GM06990 (cell line): ENCODE data around the gene HOXC9.

Experiments
- DNase-seq: peaks from one replicate; pipeline ENCODE4 v3.0.0-alpha.2; 2011; ENCODE audit not compliant: insufficient read length; ENCODE audit errors: extremely low read depth
- H3K27me3 ChIP-seq: replicated peaks from 2 replicates; pipeline ENCODE4 v1.6.0; 2011; ENCODE audit warnings: low read length; ENCODE audit not compliant: control insufficient read depth, insufficient read depth
- H3K36me3 ChIP-seq: 2 replicates; pipeline ENCODE4 v1.5.1; 2011; ENCODE audit warnings: low read length; ENCODE audit not compliant: control insufficient read depth, insufficient read depth
- H3K4me3 ChIP-seq: replicated peaks from 2 replicates; pipeline ENCODE4 v1.5.1; 2011; ENCODE audit warnings: low read depth, mild to moderate bottlenecking, control low read depth, low read length
- TF ChIP-seq, protein P1 (sequence below): IDR thresholded peaks from 2 replicates; pipeline ENCODE4 v1.5.1; 2011; ENCODE audit warnings: low read length, control low read depth, mild to moderate bottlenecking, inconsistent platforms; ENCODE audit not compliant: insufficient read depth, poor library complexity, severe bottlenecking

HOXC9 gene

GRCh38 chr12:53956251-53956887, 43.6 kb upstream of the HOXC9 start:
- Histone ChIP-seq H3K4me3 (no peak overlapping the region), H3K36me3 (no peaks in the 10 kb centered on the region), H3K27me3 (peaks cover 9% of the 10 kb centered on the region)
- TF ChIP-seq, protein P1, sequence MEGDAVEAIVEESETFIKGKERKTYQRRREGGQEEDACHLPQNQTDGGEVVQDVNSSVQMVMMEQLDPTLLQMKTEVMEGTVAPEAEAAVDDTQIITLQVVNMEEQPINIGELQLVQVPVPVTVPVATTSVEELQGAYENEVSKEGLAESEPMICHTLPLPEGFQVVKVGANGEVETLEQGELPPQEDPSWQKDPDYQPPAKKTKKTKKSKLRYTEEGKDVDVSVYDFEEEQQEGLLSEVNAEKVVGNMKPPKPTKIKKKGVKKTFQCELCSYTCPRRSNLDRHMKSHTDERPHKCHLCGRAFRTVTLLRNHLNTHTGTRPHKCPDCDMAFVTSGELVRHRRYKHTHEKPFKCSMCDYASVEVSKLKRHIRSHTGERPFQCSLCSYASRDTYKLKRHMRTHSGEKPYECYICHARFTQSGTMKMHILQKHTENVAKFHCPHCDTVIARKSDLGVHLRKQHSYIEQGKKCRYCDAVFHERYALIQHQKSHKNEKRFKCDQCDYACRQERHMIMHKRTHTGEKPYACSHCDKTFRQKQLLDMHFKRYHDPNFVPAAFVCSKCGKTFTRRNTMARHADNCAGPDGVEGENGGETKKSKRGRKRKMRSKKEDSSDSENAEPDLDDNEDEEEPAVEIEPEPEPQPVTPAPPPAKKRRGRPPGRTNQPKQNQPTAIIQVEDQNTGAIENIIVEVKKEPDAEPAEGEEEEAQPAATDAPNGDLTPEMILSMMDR, result no peak
- DNase-seq, result no peak

- Histone ChIP-seq H3K36me3 (no peaks in the 10 kb centered on the region), H3K27me3 (peaks cover 8% of the 10 kb centered on the region), H3K4me3 (no peak overlapping the region)
- DNase-seq, result no peak
- TF ChIP-seq, protein P1, result no peak
Observed at GRCh38 chr12:53956914-53957536, 42.9 kb upstream of the HOXC9 start.

- TF ChIP-seq, protein P1, result no peak
- H3K27me3 ChIP-seq, result peaks cover 5% of the 10 kb centered on the region
- DNase-seq, result no peak
Observed at GRCh38 chr12:53958128-53958527, 41.8 kb upstream of the HOXC9 start.

DNA sequence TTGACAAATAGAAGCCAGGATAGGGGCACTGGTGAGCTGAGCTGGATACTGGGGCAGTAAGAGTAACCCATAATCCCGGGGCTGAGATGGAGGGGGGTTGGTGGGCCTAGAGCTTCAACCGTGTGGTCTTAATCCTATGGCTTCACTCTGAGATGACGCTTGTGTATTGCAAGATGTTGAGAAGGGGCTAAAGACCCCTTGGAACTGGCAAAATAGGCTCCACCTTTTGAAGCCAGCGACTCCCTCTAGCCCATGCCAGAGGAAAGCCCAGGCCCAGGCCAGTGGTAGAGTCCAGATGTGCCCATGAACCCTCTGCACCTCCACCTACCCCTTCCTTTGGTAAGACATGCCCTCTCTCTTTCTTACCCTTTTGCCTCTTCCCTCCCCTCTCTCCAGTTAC, 40.6 kb upstream of the HOXC9 start:
- DNase-seq, result no peak
- no peak overlapping the region for H3K4me3 ChIP-seq
- peaks cover 4% of the 10 kb centered on the region for H3K27me3 ChIP-seq
- TF ChIP-seq, protein P1, result no peak
- H3K36me3 ChIP-seq, result no peaks in the 10 kb centered on the region

More at GRCh38 chr12:53958128-53958527, 41.8 kb upstream of the HOXC9 start:
- no peaks in the 10 kb centered on the region for H3K36me3 ChIP-seq
- H3K4me3 ChIP-seq, result no peak overlapping the region

- Histone ChIP-seq H3K4me3 (no peak overlapping the region), H3K36me3 (no peaks in the 10 kb centered on the region), H3K27me3 (peaks cover 4% of the 10 kb centered on the region)
- DNase-seq, result no peak
- TF ChIP-seq, protein P1, result no peak
Observed at GRCh38 chr12:53960187-53961024, 39.6 kb upstream of the HOXC9 start.
